ENCODE data around the gene PDLIM4.

Gene PDLIM4

GRCh38 chr5:132253452-132254320 lies 3.8 kb upstream of the PDLIM4 start:
- no peak for DNase-seq (ENCODE audit: low read depth)

- DNase-seq (ENCODE audit: low read depth), result no peak
Measured at GRCh38 chr5:132254321-132254977, 3.0 kb upstream of the PDLIM4 start.

- no peak for DNase-seq (ENCODE audit: low read depth)
Measured at GRCh38 chr5:132256086-132256782, 1.3 kb upstream of the PDLIM4 start.

- DNase-seq (ENCODE audit: low read depth), result no peak
Measured at GRCh38 chr5:132256783-132257130, 739 bp upstream of the PDLIM4 start.

- DNase-seq (ENCODE audit: low read depth), result no peak
Measured at GRCh38 chr5:132258102-132259068, 889 bp downstream of the PDLIM4 start.

- no peak for DNase-seq (ENCODE audit: low read depth)
Measured at GRCh38 chr5:132259069-132259851, 1.8 kb downstream of the PDLIM4 start.

- DNase-seq (ENCODE audit: low read depth), result no peak
Measured at GRCh38 chr5:132260051-132260450, 2.6 kb downstream of the PDLIM4 start.

- DNase-seq (ENCODE audit: low read depth), result peak; percentile 53
Measured at GRCh38 chr5:132260714-132261551, 3.4 kb downstream of the PDLIM4 start.

- no peak for DNase-seq (ENCODE audit: low read depth)
Measured at GRCh38 chr5:132261881-132262845, 4.7 kb downstream of the PDLIM4 start.

- no peak for DNase-seq (ENCODE audit: low read depth)
Measured at GRCh38 chr5:132262882-132263547, 5.5 kb downstream of the PDLIM4 start.

- DNase-seq (ENCODE audit: low read depth), result peak; percentile 28
Measured at GRCh38 chr5:132263548-132264261, 6.2 kb downstream of the PDLIM4 start.

- no peak for DNase-seq (ENCODE audit: low read depth)
Measured at GRCh38 chr5:132264546-132265335, 7.2 kb downstream of the PDLIM4 start.

- no peak for DNase-seq (ENCODE audit: low read depth)
Measured at GRCh38 chr5:132265336-132266030, 8.0 kb downstream of the PDLIM4 start.

- DNase-seq (ENCODE audit: low read depth), result no peak
Measured at GRCh38 chr5:132266031-132266835, 8.7 kb downstream of the PDLIM4 start.

- no peak for DNase-seq (ENCODE audit: low read depth)
Measured at GRCh38 chr5:132266836-132267160, 9.3 kb downstream of the PDLIM4 start.
